ENCODE measurements around the gene DNAJB11. TPM values are rescaled to one million over a fixed set of nuclear protein-coding genes. Genes with fewer than 3 reads are reported as not detected.

DNAJB11 gene
- total and polyA plus RNA-seq, 2 experiments from 2014 or later, result 47.4 to 144 TPM

- TF ChIP-seq, protein P1, sequence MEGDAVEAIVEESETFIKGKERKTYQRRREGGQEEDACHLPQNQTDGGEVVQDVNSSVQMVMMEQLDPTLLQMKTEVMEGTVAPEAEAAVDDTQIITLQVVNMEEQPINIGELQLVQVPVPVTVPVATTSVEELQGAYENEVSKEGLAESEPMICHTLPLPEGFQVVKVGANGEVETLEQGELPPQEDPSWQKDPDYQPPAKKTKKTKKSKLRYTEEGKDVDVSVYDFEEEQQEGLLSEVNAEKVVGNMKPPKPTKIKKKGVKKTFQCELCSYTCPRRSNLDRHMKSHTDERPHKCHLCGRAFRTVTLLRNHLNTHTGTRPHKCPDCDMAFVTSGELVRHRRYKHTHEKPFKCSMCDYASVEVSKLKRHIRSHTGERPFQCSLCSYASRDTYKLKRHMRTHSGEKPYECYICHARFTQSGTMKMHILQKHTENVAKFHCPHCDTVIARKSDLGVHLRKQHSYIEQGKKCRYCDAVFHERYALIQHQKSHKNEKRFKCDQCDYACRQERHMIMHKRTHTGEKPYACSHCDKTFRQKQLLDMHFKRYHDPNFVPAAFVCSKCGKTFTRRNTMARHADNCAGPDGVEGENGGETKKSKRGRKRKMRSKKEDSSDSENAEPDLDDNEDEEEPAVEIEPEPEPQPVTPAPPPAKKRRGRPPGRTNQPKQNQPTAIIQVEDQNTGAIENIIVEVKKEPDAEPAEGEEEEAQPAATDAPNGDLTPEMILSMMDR (IDR thresholded peaks at IDR 0.05; ENCODE audit: low read depth, low read length), result no peak
- no peak for DNase-seq (ENCODE audit: low read depth in 1 of 2, low spot score in 1 of 2)
- Histone ChIP-seq H3K9me3 (ENCODE audit: low read depth) (no peaks in the 10 kb centered on the region), H3K27me3 (no peaks in the 10 kb centered on the region), H3K4me1 (ENCODE audit: low read depth) (no peaks in the 10 kb centered on the region), H3K4me3 (no peak overlapping the region), H3K27ac (no peak overlapping the region), H3K36me3 (no peaks in the 10 kb centered on the region)
Measured at GRCh38 chr3:186534113-186534669, 36.3 kb upstream of the DNAJB11 start.

DNA sequence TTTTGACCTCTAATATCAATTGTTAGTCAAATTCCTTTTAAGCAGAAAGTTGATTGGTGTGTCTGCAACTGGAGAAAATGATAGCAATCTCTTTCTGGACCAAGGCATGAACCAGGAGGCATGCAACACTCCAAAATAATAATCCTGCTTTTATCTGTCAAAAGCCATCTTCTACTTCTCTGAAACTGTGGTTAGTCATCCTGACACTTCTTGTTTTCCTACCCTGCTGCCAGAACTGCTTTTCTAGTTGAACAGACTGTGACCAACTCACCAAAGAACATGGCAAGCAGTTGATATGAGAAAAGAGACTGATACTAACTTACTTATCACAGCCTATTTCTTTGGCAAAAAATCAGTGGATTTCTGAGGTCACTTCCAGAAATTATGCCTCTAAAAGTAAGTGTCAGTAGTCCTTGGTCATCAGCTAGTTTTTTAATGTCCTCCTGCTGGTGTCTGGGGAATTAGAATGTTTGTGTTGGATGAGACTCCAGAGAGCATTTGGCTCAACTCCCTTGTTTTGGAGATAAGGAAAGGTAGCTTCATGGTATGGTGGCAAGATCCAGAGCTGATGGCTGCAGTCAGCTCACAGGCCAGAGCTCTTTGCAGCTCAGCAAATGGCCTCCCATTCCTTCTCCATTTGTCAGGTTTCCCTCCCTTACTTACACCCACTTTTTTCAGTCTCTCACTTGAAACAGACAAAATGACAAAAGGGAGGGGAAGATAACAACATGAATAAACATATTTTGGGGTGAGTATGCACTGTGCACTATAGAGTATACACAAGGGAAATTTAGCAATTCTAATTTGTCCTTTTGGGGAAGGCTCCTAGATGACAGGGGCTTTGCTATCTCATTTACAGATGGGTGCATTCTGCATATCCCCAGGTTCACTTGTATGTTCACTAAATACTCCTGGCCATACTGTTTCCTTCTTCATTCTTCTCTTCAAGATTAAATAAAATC lies 33.4 kb upstream of the DNAJB11 start:
- Histone ChIP-seq H3K4me3 (no peak overlapping the region), H3K27me3 (no peaks in the 10 kb centered on the region), H3K4me1 (ENCODE audit: low read depth) (peaks cover 6% of the 10 kb centered on the region), H3K9me3 (ENCODE audit: low read depth) (no peaks in the 10 kb centered on the region), H3K27ac (no peak overlapping the region), H3K36me3 (no peaks in the 10 kb centered on the region)
- TF ChIP-seq, protein P1 (IDR thresholded peaks at IDR 0.05; ENCODE audit: low read depth, low read length), result no peak
- peak in 1 of 2 donors; percentile 23 for DNase-seq (ENCODE audit: low read depth in 1 of 2, low spot score in 1 of 2)

DNA sequence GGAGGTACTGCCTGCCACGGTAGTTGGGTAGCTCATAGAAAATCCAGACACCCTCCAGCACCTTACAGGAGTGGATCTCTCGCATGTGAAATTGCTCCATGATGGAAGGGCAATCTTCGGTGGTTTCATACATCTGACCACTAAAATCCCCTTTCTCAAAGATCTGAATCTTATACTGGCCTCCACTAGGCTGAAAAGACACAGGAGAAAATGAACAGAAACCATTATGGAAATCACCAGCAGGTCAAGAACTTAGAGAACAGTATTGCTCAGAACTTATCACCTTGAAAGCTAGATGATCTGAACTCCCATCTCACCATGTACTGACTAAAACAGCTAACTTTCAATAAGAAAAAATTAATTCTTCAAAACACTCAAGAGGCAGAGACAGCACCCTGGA lies 31.7 kb upstream of the DNAJB11 start:
- TF ChIP-seq, protein P1 (IDR thresholded peaks at IDR 0.05; ENCODE audit: low read depth, low read length), result no peak
- Histone ChIP-seq H3K4me1 (ENCODE audit: low read depth) (peaks cover 6% of the 10 kb centered on the region), H3K27ac (no peak overlapping the region), H3K4me3 (no peak overlapping the region), H3K27me3 (no peaks in the 10 kb centered on the region), H3K9me3 (ENCODE audit: low read depth) (no peaks in the 10 kb centered on the region), H3K36me3 (no peaks in the 10 kb centered on the region)
- no peak for DNase-seq (ENCODE audit: low read depth in 1 of 2, low spot score in 1 of 2)

DNA sequence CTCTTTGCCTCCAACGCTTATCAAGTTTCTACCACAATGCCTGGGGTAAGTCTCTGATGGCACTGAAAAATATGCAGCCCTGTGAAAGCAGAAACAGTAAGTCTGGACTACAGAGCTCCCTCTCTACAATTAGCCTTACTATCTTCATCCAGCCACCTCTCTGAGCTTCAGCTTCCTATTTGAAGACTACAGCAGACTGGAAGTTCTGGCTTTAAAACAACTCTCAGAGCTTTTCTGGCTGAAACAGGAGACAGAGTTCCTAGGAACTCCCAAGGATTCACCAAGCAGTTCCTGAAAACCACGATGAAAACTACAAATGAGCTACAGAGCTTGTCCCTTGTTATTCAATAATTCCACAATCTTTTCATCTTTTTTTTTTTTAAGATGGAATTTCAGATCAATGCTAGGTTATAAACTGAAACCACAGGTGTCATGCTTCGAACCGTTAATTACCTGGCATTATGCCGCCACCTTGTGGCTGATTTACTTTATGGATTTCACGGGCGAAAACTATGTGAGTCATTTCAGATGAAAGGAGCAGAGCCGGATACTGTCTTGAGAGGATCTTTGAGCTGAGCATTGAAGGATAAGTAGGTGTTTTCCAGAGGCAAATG lies 30.2 kb upstream of the DNAJB11 start:
- TF ChIP-seq, protein P1 (IDR thresholded peaks at IDR 0.05; ENCODE audit: low read depth, low read length), result peak; percentile 59
- H3K27ac ChIP-seq, result peak overlapping the region; percentile 53

GRCh38 chr3:186540835-186541226 lies 29.7 kb upstream of the DNAJB11 start:
- no peak overlapping the region for H3K4me3 ChIP-seq
- H3K27ac ChIP-seq, result no peak overlapping the region
- H3K9me3 ChIP-seq (ENCODE audit: low read depth), result no peaks in the 10 kb centered on the region
- TF ChIP-seq, protein P1 (IDR thresholded peaks at IDR 0.05; ENCODE audit: low read depth, low read length), result no peak
- DNase-seq (ENCODE audit: low read depth in 1 of 2, low spot score in 1 of 2), result no peak
- H3K27me3 ChIP-seq, result no peaks in the 10 kb centered on the region
- H3K4me1 ChIP-seq (ENCODE audit: low read depth), result peaks cover 6% of the 10 kb centered on the region
- H3K36me3 ChIP-seq, result no peaks in the 10 kb centered on the region

More for the DNA sequence above, 30.2 kb upstream of the DNAJB11 start:
- no peaks in the 10 kb centered on the region for H3K27me3 ChIP-seq
- H3K36me3 ChIP-seq, result no peaks in the 10 kb centered on the region
- peak; percentile 75 to 82 for DNase-seq (ENCODE audit: low read depth in 1 of 2, low spot score in 1 of 2)
- H3K4me3 ChIP-seq, result no peak overlapping the region
- no peaks in the 10 kb centered on the region for H3K9me3 ChIP-seq (ENCODE audit: low read depth)
- peaks cover 6% of the 10 kb centered on the region for H3K4me1 ChIP-seq (ENCODE audit: low read depth)
